Panc1 (cell line): ENCODE data around the gene GABRB1.

Experiments
- POLR2AphosphoS5 ChIP-seq: IDR thresholded peaks from 2 replicates; pipeline ENCODE4 v1.6.1; 2012; ENCODE audit warnings: mild to moderate bottlenecking, low read depth, low read length, moderate library complexity
- SIN3A ChIP-seq: IDR thresholded peaks from 2 replicates; pipeline ENCODE4 v1.6.1; 2012; ENCODE audit warnings: low read depth, mild to moderate bottlenecking, low read length, moderate library complexity, borderline replicate concordance; ENCODE audit not compliant: insufficient read depth
- TCF7L2 ChIP-seq: IDR thresholded peaks from 2 replicates; pipeline ENCODE4 v1.6.1; 2011; ENCODE audit warnings: mild to moderate bottlenecking, low read depth, low read length, inconsistent platforms
- TF ChIP-seq, protein P1 (sequence below): fragments of 450-650 bp; IDR thresholded peaks from 2 replicates; pipeline ENCODE4 v1.5.1; 2017; ENCODE audit warnings: mild to moderate bottlenecking
- TF ChIP-seq, protein P2 (sequence below), 2 experiments: IDR thresholded peaks; 2 replicates each; pipeline ENCODE4 v1.6.1; 2011 to 2012; ENCODE audit warnings: low read depth in 2 of 2, control low read depth in 1 of 2, low read length in 1 of 2, mild to moderate bottlenecking in 1 of 2, moderate library complexity in 1 of 2; ENCODE audit not compliant: insufficient read depth in 1 of 2

DNA sequence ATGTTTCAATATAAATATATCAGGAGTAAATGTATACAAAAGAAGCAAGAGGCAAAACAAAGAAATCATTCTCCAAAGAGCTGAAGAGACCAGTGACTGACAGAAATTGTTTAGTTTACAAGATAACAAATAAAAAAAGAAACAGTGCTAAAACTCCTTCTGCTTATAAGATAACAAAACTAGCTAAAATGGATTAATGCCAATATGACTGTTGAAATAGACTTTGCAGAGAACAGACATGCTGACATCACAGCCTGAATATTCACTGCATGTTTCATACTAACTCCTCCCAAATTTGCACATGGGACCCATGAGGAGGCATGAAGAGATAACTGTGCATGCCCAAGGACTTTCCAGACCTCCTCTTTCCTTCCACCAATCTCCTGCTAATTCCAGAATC lies 31.8 kb upstream of the GABRB1 start:
- TF ChIP-seq POLR2AphosphoS5 = no peak
- TF ChIP-seq, protein P1, sequence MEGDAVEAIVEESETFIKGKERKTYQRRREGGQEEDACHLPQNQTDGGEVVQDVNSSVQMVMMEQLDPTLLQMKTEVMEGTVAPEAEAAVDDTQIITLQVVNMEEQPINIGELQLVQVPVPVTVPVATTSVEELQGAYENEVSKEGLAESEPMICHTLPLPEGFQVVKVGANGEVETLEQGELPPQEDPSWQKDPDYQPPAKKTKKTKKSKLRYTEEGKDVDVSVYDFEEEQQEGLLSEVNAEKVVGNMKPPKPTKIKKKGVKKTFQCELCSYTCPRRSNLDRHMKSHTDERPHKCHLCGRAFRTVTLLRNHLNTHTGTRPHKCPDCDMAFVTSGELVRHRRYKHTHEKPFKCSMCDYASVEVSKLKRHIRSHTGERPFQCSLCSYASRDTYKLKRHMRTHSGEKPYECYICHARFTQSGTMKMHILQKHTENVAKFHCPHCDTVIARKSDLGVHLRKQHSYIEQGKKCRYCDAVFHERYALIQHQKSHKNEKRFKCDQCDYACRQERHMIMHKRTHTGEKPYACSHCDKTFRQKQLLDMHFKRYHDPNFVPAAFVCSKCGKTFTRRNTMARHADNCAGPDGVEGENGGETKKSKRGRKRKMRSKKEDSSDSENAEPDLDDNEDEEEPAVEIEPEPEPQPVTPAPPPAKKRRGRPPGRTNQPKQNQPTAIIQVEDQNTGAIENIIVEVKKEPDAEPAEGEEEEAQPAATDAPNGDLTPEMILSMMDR = no peak
- TF ChIP-seq SIN3A = no peak
- TF ChIP-seq, protein P2, sequence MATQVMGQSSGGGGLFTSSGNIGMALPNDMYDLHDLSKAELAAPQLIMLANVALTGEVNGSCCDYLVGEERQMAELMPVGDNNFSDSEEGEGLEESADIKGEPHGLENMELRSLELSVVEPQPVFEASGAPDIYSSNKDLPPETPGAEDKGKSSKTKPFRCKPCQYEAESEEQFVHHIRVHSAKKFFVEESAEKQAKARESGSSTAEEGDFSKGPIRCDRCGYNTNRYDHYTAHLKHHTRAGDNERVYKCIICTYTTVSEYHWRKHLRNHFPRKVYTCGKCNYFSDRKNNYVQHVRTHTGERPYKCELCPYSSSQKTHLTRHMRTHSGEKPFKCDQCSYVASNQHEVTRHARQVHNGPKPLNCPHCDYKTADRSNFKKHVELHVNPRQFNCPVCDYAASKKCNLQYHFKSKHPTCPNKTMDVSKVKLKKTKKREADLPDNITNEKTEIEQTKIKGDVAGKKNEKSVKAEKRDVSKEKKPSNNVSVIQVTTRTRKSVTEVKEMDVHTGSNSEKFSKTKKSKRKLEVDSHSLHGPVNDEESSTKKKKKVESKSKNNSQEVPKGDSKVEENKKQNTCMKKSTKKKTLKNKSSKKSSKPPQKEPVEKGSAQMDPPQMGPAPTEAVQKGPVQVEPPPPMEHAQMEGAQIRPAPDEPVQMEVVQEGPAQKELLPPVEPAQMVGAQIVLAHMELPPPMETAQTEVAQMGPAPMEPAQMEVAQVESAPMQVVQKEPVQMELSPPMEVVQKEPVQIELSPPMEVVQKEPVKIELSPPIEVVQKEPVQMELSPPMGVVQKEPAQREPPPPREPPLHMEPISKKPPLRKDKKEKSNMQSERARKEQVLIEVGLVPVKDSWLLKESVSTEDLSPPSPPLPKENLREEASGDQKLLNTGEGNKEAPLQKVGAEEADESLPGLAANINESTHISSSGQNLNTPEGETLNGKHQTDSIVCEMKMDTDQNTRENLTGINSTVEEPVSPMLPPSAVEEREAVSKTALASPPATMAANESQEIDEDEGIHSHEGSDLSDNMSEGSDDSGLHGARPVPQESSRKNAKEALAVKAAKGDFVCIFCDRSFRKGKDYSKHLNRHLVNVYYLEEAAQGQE (IDR thresholded peaks at IDR 0.05; ENCODE audit: insufficient read depth in 1 of 2, low read depth in 2 of 2, low read length in 1 of 2) = no peak
- no peak for TF ChIP-seq TCF7L2
